GM23338 (cell line): ENCODE measurements around the gene PTPN22. TPM values are rescaled to one million over a fixed set of nuclear protein-coding genes. Genes with fewer than 3 reads are reported as not detected.

ENCODE experiments used
- ATAC-seq: fragments of 200-7000 bp; cut with Tn5 transposase; 3 replicates; pipeline ENCODE4 v1.9.1; 2020
- DNase-seq: peaks from one replicate; pipeline ENCODE4 v3.0.0-alpha.2; 2015; ENCODE audit warnings: low spot score
- H2AFZ ChIP-seq: fragments of 200-600 bp; sonication (generic); 2 replicates; pipeline ENCODE4 v1.8.0; 2016; ENCODE audit warnings: antibody characterized with exemption, mild to moderate bottlenecking, moderate library complexity
- H3F3A ChIP-seq: fragments of 200-600 bp; sonication (generic); replicated peaks from 2 replicates; pipeline ENCODE4 v1.8.0; 2017; ENCODE audit warnings: antibody characterized with exemption, mixed run types, low read depth
- H3K27ac ChIP-seq: fragments of 200-600 bp; sonication (generic); 2 replicates; pipeline ENCODE4 v1.6.1; 2016; ENCODE audit warnings: low read depth
- H3K27me3 ChIP-seq: fragments of 200-600 bp; sonication (generic); 2 replicates; pipeline ENCODE4 v1.8.0; 2016; ENCODE audit warnings: mild to moderate bottlenecking, mixed run types, moderate library complexity; ENCODE audit not compliant: insufficient read depth
- H3K36me3 ChIP-seq: fragments of 200-600 bp; sonication (generic); 2 replicates; pipeline ENCODE4 v1.8.0; 2016; ENCODE audit warnings: mild to moderate bottlenecking; ENCODE audit not compliant: insufficient read depth
- H3K4me1 ChIP-seq: fragments of 200-600 bp; sonication (generic); 2 replicates; pipeline ENCODE4 v1.8.0; 2016; ENCODE audit warnings: mild to moderate bottlenecking, moderate library complexity; ENCODE audit not compliant: insufficient read depth
- H3K4me2 ChIP-seq: fragments of 200-600 bp; sonication (generic); 2 replicates; pipeline ENCODE4 v1.7.1; 2017; ENCODE audit warnings: mixed run types
- H3K4me3 ChIP-seq: fragments of 200-600 bp; sonication (generic); 2 replicates; pipeline ENCODE4 v1.6.1; 2016; ENCODE audit warnings: mixed run types
- H3K79me2 ChIP-seq: fragments of 200-600 bp; sonication (generic); replicated peaks from 2 replicates; pipeline ENCODE4 v1.8.0; 2017; ENCODE audit warnings: mild to moderate bottlenecking; ENCODE audit not compliant: insufficient read depth
- H3K9me2 ChIP-seq: fragments of 200-600 bp; sonication (generic); 2 replicates; pipeline ENCODE4 v1.8.0; 2017; ENCODE audit not compliant: insufficient read depth
- H4K20me1 ChIP-seq: fragments of 200-600 bp; sonication (generic); replicated peaks from 2 replicates; pipeline ENCODE4 v1.8.0; 2017; ENCODE audit warnings: mild to moderate bottlenecking; ENCODE audit not compliant: insufficient read depth
- H3K27ac Mint-ChIP-seq: 2 replicates; pipeline ENCODE4 v1.8.0; 2020; ENCODE audit warnings: inconsistent platforms, mild to moderate bottlenecking, moderate library complexity, mixed read lengths
- H3K27me3 Mint-ChIP-seq: 3 replicates; pipeline ENCODE4 v1.8.0; 2022; ENCODE audit warnings: low read depth, mild to moderate bottlenecking, moderate library complexity, mixed read lengths, inconsistent platforms; ENCODE audit not compliant: insufficient read depth, poor library complexity
- H3K36me3 Mint-ChIP-seq: 3 replicates; pipeline ENCODE4 v1.8.0; 2021; ENCODE audit warnings: low read depth, mild to moderate bottlenecking, inconsistent platforms, moderate library complexity, mixed read lengths
- H3K4me1 Mint-ChIP-seq: 3 replicates; pipeline ENCODE4 v1.8.0; 2020; ENCODE audit warnings: mild to moderate bottlenecking, inconsistent platforms, mixed read lengths
- H3K4me3 Mint-ChIP-seq: 3 replicates; pipeline ENCODE4 v1.8.0; 2021; ENCODE audit warnings: moderate library complexity, mild to moderate bottlenecking, inconsistent platforms, mixed read lengths
- H3K9me3 Mint-ChIP-seq: 3 replicates; pipeline ENCODE4 v1.8.0; 2020; ENCODE audit warnings: moderate library complexity, mild to moderate bottlenecking, inconsistent platforms, mixed read lengths
- CREB1 ChIP-seq: fragments of 250-450 bp; sonication (Bioruptor Pico); IDR thresholded peaks from 2 replicates; pipeline ENCODE4 v1.5.0; 2020; ENCODE audit warnings: low read depth, mild to moderate bottlenecking, moderate library complexity
- EZH2phosphoT487 ChIP-seq: fragments of 200-600 bp; sonication (generic); IDR thresholded peaks from one replicate; pipeline ENCODE4 v1.8.1; 2018; ENCODE audit warnings: antibody characterized with exemption; ENCODE audit not compliant: unreplicated experiment
- POLR2AphosphoS5 ChIP-seq: IDR thresholded peaks from 2 replicates; pipeline ENCODE4 v1.6.1; 2016; ENCODE audit warnings: antibody characterized with exemption, low read depth
- STAT1 ChIP-seq: IDR thresholded peaks from one replicate; pipeline ENCODE4 v1.6.1; 2016; ENCODE audit warnings: antibody characterized with exemption; ENCODE audit not compliant: unreplicated experiment
- ZNF331 ChIP-seq: fragments of 250-450 bp; sonication (Bioruptor Pico); IDR thresholded peaks from 2 replicates; pipeline ENCODE4 v1.5.0; 2020; ENCODE audit warnings: low read depth, mild to moderate bottlenecking, moderate library complexity
- polyA plus RNA-seq: library from polyadenylated mRNA; unstranded; fragments of >200 nt; fragmentation: Nextera tagmentation; extraction: Ambion mirVana; gene quantifications from 2 replicates; pipeline ENCODE4 v1.2.1, GENCODE V29; 2016
- total RNA-seq: library from RNA; depleted of rRNA; stranded (reverse); fragments of >200 nt; shearing (Covaris generic); gene quantifications from 2 replicates; pipeline ENCODE4 v1.2.3, GENCODE V29; 2014
- TF ChIP-seq, protein P1 (sequence below): fragments of 250-450 bp; sonication (Bioruptor Pico); IDR thresholded peaks from 2 replicates; pipeline ENCODE4 v1.5.0; 2020; ENCODE audit warnings: mild to moderate bottlenecking, moderate library complexity
- TF ChIP-seq, protein P2 (sequence below): IDR thresholded peaks from 2 replicates; pipeline ENCODE4 v1.6.1; 2016; ENCODE audit warnings: antibody characterized with exemption
- TF ChIP-seq, protein P3 (sequence below), 2 experiments: fragments of 200-600 bp in 1 of 2; sonication (generic) in 1 of 2; conservative IDR thresholded peaks; 2 replicates each; pipeline versions ENCODE4 v1.5.1 to v1.6.1; 2016 to 2017; ENCODE audit warnings: antibody characterized with exemption in 2 of 2, low read depth in 2 of 2, mild to moderate bottlenecking in 2 of 2, moderate library complexity in 1 of 2

Gene PTPN22
- total and polyA plus RNA-seq, 2 experiments from 2014 or later = 0.08 TPM; not detected in 1

DNA sequence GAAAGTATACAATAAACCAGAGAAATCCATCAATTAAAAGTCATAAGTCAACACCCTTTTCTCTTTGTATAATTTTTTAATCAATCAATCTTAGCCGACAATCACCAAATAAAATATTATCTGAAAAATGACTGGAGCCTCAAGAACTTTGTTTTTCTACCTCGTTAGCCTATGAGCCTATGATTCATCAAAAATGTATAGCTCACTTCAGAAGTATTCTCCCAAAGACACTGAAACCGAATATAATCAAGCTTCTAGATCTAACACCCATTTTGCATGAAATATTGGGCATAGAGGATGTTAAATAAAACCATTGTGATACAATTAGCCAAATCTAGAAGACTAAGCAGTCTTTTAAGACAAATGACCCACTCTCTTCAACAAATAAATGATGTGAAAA is 41.5 kb downstream of the PTPN22 start (continued):
- TF ChIP-seq, protein P1, sequence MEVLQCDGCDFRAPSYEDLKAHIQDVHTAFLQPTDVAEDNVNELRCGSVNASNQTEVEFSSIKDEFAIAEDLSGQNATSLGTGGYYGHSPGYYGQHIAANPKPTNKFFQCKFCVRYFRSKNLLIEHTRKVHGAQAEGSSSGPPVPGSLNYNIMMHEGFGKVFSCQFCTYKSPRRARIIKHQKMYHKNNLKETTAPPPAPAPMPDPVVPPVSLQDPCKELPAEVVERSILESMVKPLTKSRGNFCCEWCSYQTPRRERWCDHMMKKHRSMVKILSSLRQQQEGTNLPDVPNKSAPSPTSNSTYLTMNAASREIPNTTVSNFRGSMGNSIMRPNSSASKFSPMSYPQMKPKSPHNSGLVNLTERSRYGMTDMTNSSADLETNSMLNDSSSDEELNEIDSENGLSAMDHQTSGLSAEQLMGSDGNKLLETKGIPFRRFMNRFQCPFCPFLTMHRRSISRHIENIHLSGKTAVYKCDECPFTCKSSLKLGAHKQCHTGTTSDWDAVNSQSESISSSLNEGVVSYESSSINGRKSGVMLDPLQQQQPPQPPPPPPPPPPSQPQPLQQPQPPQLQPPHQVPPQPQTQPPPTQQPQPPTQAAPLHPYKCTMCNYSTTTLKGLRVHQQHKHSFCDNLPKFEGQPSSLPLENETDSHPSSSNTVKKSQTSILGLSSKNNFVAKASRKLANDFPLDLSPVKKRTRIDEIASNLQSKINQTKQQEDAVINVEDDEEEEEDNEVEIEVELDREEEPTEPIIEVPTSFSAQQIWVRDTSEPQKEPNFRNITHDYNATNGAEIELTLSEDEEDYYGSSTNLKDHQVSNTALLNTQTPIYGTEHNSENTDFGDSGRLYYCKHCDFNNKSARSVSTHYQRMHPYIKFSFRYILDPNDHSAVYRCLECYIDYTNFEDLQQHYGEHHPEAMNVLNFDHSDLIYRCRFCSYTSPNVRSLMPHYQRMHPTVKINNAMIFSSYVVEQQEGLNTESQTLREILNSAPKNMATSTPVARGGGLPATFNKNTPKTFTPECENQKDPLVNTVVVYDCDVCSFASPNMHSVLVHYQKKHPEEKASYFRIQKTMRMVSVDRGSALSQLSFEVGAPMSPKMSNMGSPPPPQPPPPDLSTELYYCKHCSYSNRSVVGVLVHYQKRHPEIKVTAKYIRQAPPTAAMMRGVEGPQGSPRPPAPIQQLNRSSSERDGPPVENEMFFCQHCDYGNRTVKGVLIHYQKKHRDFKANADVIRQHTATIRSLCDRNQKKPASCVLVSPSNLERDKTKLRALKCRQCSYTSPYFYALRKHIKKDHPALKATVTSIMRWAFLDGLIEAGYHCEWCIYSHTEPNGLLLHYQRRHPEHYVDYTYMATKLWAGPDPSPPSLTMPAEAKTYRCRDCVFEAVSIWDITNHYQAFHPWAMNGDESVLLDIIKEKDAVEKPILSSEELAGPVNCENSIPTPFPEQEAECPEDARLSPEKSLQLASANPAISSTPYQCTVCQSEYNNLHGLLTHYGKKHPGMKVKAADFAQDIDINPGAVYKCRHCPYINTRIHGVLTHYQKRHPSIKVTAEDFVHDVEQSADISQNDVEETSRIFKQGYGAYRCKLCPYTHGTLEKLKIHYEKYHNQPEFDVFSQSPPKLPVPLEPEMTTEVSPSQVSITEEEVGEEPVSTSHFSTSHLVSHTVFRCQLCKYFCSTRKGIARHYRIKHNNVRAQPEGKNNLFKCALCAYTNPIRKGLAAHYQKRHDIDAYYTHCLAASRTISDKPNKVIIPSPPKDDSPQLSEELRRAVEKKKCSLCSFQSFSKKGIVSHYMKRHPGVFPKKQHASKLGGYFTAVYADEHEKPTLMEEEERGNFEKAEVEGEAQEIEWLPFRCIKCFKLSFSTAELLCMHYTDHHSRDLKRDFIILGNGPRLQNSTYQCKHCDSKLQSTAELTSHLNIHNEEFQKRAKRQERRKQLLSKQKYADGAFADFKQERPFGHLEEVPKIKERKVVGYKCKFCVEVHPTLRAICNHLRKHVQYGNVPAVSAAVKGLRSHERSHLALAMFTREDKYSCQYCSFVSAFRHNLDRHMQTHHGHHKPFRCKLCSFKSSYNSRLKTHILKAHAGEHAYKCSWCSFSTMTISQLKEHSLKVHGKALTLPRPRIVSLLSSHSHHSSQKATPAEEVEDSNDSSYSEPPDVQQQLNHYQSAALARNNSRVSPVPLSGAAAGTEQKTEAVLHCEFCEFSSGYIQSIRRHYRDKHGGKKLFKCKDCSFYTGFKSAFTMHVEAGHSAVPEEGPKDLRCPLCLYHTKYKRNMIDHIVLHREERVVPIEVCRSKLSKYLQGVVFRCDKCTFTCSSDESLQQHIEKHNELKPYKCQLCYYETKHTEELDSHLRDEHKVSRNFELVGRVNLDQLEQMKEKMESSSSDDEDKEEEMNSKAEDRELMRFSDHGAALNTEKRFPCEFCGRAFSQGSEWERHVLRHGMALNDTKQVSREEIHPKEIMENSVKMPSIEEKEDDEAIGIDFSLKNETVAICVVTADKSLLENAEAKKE (CRISPR knock-in tag) = no peak
- no peak for TF ChIP-seq STAT1
- TF ChIP-seq CREB1 = no peak
- no peak for TF ChIP-seq ZNF331 (CRISPR knock-in tag)

DNA sequence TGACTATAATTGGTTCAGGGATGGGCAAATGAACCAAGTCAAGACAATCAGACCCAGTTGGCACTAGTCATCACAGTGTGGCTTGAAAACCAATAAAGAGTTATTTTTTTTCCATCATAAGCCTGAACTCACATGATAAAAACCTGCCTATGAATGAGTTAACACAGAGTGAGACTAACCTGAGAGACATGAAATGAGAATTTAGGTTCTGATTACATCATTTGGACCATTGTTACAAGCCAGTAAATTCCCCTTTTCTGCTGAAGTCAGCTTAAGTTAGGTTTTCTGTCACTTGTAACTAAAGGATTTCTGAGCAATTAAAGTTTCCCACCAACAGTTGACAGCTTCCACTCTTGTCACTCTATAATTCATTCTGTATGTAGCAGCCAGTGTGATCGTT is 49.6 kb downstream of the PTPN22 start:
- H3K9me2 ChIP-seq = no peaks in the 10 kb centered on the region
- no peak overlapping the region for H3K4me2 ChIP-seq
- ATAC-seq (no peak), DNase-seq (no peak)
- H3K9me3 Mint-ChIP-seq = no peaks in the 10 kb centered on the region
- no peaks in the 10 kb centered on the region for H4K20me1 ChIP-seq
- H3K79me2 ChIP-seq = no peaks in the 10 kb centered on the region
- H3K27me3 Mint-ChIP-seq = no peaks in the 10 kb centered on the region
- H3K4me1 Mint-ChIP-seq = no peaks in the 10 kb centered on the region
- H3K36me3 Mint-ChIP-seq = no peaks in the 10 kb centered on the region
- H3K27me3 ChIP-seq = no peaks in the 10 kb centered on the region
- no peaks in the 10 kb centered on the region for H3K36me3 ChIP-seq
- no peaks in the 10 kb centered on the region for H3F3A ChIP-seq
- H3K4me3 Mint-ChIP-seq = no peak overlapping the region
- no peaks in the 10 kb centered on the region for H3K4me1 ChIP-seq
- peak overlapping the region; percentile 56 for H2AFZ ChIP-seq
- H3K4me3 ChIP-seq = no peak overlapping the region
- no peak overlapping the region for H3K27ac ChIP-seq
- H3K27ac Mint-ChIP-seq = no peak overlapping the region
- TF ChIP-seq EZH2phosphoT487 (no peak), POLR2AphosphoS5 (no peak)
- TF ChIP-seq, protein P2, sequence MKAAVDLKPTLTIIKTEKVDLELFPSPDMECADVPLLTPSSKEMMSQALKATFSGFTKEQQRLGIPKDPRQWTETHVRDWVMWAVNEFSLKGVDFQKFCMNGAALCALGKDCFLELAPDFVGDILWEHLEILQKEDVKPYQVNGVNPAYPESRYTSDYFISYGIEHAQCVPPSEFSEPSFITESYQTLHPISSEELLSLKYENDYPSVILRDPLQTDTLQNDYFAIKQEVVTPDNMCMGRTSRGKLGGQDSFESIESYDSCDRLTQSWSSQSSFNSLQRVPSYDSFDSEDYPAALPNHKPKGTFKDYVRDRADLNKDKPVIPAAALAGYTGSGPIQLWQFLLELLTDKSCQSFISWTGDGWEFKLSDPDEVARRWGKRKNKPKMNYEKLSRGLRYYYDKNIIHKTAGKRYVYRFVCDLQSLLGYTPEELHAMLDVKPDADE = no peak
- TF ChIP-seq, protein P3, sequence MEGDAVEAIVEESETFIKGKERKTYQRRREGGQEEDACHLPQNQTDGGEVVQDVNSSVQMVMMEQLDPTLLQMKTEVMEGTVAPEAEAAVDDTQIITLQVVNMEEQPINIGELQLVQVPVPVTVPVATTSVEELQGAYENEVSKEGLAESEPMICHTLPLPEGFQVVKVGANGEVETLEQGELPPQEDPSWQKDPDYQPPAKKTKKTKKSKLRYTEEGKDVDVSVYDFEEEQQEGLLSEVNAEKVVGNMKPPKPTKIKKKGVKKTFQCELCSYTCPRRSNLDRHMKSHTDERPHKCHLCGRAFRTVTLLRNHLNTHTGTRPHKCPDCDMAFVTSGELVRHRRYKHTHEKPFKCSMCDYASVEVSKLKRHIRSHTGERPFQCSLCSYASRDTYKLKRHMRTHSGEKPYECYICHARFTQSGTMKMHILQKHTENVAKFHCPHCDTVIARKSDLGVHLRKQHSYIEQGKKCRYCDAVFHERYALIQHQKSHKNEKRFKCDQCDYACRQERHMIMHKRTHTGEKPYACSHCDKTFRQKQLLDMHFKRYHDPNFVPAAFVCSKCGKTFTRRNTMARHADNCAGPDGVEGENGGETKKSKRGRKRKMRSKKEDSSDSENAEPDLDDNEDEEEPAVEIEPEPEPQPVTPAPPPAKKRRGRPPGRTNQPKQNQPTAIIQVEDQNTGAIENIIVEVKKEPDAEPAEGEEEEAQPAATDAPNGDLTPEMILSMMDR (conservative IDR thresholded peaks at IDR 0.05; ENCODE audit: low read depth in 2 of 2) = no peak
